GM12872 (cell line): Measurements from ENCODE around the gene MBLAC1.

Experiments
- TF ChIP-seq, protein P1 (sequence below): IDR thresholded peaks from 3 replicates; pipeline ENCODE4 v1.5.1; 2011; ENCODE audit warnings: low read depth, mild to moderate bottlenecking, low read length, moderate library complexity; ENCODE audit not compliant: insufficient read depth

The MBLAC1 gene

GRCh38 chr7:100085515-100085914, 41.3 kb upstream of the MBLAC1 start:
- TF ChIP-seq, protein P1, sequence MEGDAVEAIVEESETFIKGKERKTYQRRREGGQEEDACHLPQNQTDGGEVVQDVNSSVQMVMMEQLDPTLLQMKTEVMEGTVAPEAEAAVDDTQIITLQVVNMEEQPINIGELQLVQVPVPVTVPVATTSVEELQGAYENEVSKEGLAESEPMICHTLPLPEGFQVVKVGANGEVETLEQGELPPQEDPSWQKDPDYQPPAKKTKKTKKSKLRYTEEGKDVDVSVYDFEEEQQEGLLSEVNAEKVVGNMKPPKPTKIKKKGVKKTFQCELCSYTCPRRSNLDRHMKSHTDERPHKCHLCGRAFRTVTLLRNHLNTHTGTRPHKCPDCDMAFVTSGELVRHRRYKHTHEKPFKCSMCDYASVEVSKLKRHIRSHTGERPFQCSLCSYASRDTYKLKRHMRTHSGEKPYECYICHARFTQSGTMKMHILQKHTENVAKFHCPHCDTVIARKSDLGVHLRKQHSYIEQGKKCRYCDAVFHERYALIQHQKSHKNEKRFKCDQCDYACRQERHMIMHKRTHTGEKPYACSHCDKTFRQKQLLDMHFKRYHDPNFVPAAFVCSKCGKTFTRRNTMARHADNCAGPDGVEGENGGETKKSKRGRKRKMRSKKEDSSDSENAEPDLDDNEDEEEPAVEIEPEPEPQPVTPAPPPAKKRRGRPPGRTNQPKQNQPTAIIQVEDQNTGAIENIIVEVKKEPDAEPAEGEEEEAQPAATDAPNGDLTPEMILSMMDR = no peak

GRCh38 chr7:100087055-100087750, 39.6 kb upstream of the MBLAC1 start:
- TF ChIP-seq, protein P1 = no peak

DNA sequence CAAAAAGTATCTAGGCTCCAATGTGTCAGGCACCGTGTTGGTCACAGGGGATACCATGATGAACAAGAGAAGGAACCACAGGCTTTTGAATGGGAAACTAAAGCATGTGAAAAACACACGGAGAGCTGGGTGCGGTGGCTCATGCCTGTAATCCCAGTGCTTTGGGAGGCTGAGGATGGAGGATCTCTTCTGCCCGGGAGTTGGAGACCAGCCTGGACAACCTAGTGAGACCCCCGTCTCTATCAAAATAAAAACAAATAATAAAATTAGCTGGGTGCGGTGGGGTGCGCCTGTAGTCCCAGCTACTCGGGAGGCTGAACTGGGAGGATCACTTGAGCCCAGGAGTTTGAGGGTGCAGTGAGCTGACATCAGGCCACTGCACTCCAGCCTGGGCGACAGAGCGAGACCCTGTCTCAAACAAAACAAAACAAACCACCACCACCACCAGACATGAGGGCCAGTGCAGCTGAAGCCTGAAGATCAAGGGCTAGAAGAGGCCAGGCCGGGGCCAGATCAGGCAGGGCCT, 38.6 kb upstream of the MBLAC1 start:
- TF ChIP-seq, protein P1 = no peak

GRCh38 chr7:100088621-100089457, 37.9 kb upstream of the MBLAC1 start, which contains the start of gene COPS6:
TSS of gene COPS6 (plus strand) at chr7:100088969. CDS start at chr7:100088991, 22 bp downstream.
- TF ChIP-seq, protein P1 = no peak

- TF ChIP-seq, protein P1 = no peak
These were observed 37.1 kb upstream of the MBLAC1 start for GRCh38 chr7:100089458-100090196.

DNA sequence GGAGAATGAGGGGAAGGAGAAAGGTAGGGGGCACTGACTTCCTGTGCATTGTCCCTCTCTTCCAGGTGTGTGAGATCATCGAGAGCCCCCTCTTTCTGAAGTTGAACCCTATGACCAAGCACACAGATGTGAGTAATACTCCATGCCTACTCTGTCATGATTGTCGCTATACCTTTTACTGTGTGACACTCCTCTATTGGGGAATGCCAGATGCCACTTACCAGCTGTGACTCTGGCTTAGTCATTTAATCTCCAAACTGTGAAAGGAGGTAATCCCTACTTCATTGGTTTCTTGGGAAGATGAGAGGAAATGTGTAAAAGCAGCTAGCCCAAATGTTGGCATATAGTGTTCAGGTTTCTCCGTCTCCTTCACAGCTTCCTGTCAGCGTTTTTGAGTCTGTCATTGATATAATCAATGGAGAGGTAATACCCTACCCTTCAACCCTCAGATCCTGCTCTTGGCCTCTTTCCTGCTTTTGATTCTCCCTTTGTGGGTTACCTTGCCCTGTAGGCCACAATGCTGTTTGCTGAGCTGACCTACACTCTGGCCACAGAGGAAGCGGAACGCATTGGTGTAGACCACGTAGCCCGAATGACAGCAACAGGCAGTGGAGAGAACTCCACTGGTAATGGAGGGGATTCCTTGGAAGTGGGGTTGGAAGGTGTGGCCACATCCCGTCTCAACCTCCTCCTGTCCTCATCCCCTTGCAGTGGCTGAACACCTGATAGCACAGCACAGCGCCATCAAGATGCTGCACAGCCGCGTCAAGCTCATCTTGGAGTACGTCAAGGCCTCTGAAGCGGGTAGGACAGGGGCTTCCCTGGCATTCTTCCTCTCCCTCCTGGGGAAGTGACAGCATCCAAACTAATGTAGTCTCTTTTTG, 36.0 kb upstream of the MBLAC1 start:
- TF ChIP-seq, protein P1 = no peak
